Inferior parietal cortex (tissue), 1 donor: ENCODE data around the gene AFF1.
A peak's percentile ranks its signal among the peaks of the same experiment; 100 is the strongest.

Source experiments
- DNase-seq: peaks from one replicate; pipeline ENCODE4 v3.0.0-alpha.2; 2016; ENCODE audit errors: extremely low spot score

AFF1 gene

GRCh38 chr4:87150498-87151261 lies 215.9 kb downstream of the AFF1 start:
- DNase-seq, result peak; percentile 98

DNA sequence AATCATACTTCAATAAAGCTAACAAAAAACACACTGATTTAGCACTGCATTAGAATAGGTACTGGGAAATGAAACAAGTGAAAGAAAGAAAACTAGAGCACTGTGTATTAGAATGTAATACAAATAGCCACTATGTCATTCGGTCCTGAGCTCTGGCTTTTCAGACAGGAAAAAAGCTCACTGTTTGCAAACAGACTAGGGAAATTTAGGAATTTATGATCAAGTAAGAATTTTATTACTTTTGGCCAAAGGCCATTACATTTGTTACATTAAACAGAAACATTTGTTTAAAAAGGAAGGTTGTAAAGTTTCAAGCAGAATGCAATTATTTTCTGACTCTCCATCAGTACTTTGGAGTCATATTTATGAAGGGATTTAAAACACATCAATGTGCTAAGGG lies 216.9 kb downstream of the AFF1 start:
- DNase-seq, result no peak

DNA sequence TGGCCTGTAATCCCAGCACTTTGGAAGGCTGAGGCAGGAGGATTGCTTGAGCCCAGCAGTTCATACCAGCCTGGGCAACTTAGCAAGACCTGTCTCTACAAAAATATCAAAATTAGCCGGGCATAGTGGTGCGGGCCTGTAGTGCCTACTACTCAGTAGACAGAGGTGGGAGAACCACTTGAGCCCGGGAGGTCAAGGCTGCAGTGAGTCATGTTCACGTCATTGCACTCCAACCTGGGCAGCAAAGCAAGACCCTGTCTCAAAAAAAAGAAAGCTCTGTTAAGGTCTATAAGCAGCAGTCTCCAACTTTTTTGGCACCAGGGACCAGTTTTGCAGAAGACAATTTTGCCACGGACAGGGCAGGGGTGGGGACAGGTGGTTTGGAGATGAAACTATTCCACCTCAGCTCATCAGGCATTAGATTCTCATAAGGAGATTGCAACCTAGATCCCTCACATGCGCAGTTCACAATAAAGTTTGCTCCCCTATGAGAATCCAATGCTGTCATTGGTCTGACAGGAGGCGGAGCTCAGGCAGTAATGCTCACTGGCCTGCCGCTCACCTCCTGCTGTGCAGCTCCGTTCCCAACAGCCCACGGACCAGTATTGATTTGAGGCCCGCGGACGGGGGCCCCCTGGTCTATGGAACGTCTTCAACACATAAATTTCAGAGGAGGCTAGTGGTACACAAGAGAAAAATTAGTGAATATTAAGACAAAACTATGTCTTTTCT lies 217.7 kb downstream of the AFF1 start:
- no peak for DNase-seq

DNA sequence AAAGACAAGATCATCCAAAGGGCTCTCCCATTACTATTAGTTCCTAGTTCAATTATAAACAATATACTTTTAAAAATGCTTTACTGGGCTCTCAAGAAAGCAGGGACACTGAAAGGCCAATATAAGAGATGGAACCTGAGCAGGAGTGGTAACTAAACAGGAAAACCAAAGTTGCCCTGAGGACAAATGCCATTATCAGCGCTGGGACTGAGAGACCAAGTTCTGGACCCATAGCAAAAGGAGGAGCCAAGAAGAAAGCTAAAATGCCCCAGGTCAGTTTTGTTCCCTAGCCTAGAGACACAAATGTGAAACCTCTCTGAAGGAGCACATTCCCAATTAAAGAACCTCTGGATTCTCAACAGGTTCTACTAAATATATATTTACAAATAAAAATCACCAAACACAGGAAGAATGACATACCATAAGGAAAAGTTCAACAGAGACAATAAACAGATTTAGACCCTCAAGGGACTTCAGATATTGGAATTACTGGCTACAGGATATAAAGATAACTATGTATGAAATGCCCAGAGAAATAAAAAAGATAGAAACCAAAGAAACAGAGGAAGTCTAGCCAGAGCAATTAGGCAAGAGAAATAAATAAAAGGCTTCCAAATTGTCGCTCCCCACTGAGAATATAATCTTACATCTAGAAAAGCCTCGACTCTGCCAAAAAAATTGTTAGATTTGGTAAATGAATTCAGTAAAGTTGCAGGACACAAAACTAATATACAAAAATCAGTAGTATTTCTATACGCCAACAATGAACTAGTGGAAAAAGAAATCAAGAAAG lies 218.5 kb downstream of the AFF1 start:
- no peak for DNase-seq

DNA sequence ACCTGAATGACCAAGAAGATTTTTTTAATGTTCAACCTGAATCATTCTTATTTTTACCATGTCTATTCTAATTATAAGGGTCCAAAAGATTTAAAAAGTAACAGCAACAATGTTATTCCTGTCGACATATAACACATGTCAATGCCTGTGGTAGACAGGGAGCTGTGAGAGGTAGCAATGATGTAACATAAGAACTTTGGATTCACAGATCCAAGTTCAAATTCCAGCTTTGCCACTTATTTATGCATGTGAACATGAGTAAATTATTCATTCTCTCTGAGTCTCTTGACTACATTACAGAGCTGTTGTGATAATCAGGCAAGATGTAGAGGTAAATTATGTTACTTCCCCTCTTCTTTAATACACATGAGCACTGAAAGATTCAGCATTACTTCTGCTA lies 231.1 kb downstream of the AFF1 start:
- no peak for DNase-seq

DNA sequence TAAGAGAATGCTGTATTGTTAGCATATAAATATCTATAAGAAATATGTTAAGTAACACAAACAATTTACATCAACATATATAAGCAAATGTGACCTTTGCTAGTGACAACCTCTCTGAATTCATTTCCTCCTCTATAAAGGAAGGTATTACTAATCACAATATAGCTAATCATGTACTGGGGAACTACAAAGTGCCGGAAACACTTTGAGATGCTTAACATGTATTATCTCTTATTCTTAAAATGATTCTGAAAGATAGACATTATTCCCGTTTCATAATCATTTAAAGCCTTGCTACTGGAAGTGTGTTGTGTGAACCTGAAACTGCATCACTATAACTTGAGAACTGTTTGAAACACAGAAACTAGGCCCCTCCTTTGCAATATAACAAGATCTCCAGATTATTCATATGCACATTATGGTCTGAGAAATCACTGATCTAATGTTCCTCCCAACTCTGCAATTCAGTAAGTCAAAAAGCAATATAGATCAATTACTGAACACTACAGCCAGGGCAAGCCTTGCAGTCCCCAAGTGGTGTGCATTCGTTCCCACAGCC lies 231.6 kb downstream of the AFF1 start:
- no peak for DNase-seq

DNA sequence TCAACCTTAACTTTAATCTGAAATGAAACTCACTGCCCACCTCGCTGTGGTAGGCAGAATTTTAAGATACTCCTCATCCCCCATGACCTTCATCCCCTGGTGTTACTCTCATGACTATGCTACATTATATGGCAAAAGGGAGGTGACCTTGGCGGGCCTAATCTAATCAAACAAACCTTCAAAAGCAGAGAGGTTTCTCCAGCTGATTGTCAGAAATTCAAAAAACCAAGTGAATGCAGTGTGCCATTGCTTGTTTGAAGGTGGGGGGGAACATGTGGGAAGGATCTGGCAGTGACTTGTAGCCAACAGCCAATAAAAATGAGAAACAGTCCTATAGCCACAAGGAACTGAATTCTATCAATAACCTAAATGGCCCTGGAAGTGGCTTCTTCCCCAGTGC lies 237.1 kb downstream of the AFF1 start:
- no peak for DNase-seq

DNA sequence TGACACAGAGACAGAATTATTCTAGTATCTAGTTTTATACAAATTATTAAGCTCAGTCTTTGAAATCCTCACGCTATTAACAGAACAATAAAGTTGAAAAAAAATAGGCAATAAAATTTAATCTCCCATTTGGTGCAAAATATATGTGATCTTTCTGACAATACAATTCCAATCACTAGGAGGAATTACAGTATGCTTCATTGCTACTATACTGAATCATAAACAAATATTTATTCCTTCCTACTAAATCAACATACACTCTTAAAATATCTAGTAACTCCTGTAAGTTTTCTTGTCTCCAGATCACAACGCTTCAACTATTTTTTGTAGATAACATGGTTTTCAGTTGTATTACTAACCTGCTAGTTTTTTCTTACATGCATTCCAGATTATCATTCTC lies 239.9 kb downstream of the AFF1 start:
- no peak for DNase-seq

GRCh38 chr4:87179751-87180150 lies 244.9 kb downstream of the AFF1 start:
- DNase-seq, result no peak

- DNase-seq, result no peak
Observed at GRCh38 chr4:87180767-87181166, 246.0 kb downstream of the AFF1 start.

GRCh38 chr4:87185146-87185870 lies 250.5 kb downstream of the AFF1 start:
- DNase-seq, result no peak

GRCh38 chr4:87188048-87188447 lies 253.2 kb downstream of the AFF1 start:
- no peak for DNase-seq

GRCh38 chr4:87188932-87189331 lies 254.1 kb downstream of the AFF1 start:
- no peak for DNase-seq
